GM12891 (cell line): ENCODE data around the gene ZNF576.

Experiments
- PAX5 ChIP-seq: IDR thresholded peaks from 2 replicates; pipeline ENCODE4 v1.6.1; 2011; ENCODE audit warnings: low read length, moderate library complexity, mild to moderate bottlenecking; ENCODE audit not compliant: insufficient read depth, severe bottlenecking
- POLR2A ChIP-seq: IDR thresholded peaks from 2 replicates; pipeline ENCODE4 v1.6.1; 2011; ENCODE audit warnings: low read depth, low read length, control low read depth
- POLR2AphosphoS5 ChIP-seq: IDR thresholded peaks from 2 replicates; pipeline ENCODE4 v1.6.1; 2011; ENCODE audit warnings: low read depth, low read length, control low read depth
- POU2F2 ChIP-seq: IDR thresholded peaks from 2 replicates; pipeline ENCODE4 v1.6.1; 2011; ENCODE audit warnings: low read depth, mild to moderate bottlenecking, control low read depth, low read length, moderate library complexity
- SPI1 ChIP-seq: IDR thresholded peaks from 2 replicates; pipeline ENCODE4 v1.6.1; 2011; ENCODE audit warnings: low read depth, low read length, control low read depth
- TAF1 ChIP-seq: IDR thresholded peaks from 2 replicates; pipeline ENCODE4 v1.6.1; 2011; ENCODE audit warnings: low read depth, low read length, control low read depth

DNA sequence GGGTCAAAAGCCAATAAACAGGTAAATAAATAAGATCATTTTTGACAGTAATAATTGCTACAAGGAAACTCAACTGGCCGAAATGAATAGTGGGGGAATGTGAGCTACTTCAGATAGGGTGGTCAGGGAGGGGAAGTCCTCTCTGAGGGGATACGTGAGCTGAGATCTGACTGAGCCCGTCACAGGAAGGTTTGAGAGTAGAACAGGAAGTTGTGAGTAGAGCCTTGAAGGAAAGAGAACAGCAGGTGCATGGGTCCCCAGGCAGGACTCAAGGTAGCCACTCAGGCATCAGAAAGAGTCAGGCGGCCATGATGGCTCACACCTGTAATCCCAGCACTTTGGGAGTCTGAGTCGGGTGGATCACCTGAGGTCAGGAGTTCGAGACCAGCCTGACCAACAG is 6.7 kb upstream of the ZNF576 start:
- TF ChIP-seq SPI1, result no peak
- TF ChIP-seq POLR2A, result no peak
- TF ChIP-seq TAF1, result no peak
- no peak for TF ChIP-seq POLR2AphosphoS5
- TF ChIP-seq PAX5, result no peak
- TF ChIP-seq POU2F2, result no peak
